IMR-90 (cell line): Measurements from ENCODE around the gene ABCA4. TPM values are rescaled to one million over a fixed set of nuclear protein-coding genes. Genes with fewer than 3 reads are reported as not detected.

Experiments
- ATAC-seq: fragments of 200-7000 bp; cut with Tn5 transposase; 2 replicates; pipeline ENCODE4 v1.9.1; 2020; ENCODE audit warnings: low read depth, mild to moderate bottlenecking, moderate library complexity
- BruUV-seq: library from RNA; stranded (reverse); fragments of 400-500 nt; replicated peaks from 2 replicates; lab custom pipeline; 2021; lab: Mats Ljungman, UMichigan
- CTCF ChIA-PET: fragments of 300-600 bp; formaldehyde crosslinking; extraction: SDS; loops from one replicate; lab custom pipeline; 2021; ENCODE audit warnings: antibody characterized with exemption; lab: Yijun Ruan, JAX
- POLR2A ChIA-PET: fragments of 300-600 bp; sonication (Branson Sonifier 250); formaldehyde crosslinking; loops from one replicate; lab custom pipeline; 2022; ENCODE audit warnings: antibody characterized with exemption; ENCODE audit not compliant: unreplicated experiment; lab: Charles Lee
- DNase-seq: peaks from one replicate; pipeline ENCODE4 v3.0.0; 2013
- H2AFZ ChIP-seq: replicated peaks from 2 replicates; pipeline ENCODE3; 2013; ENCODE audit warnings: low read length, mild to moderate bottlenecking; ENCODE audit not compliant: poor library complexity
- H2AK5ac ChIP-seq: 2 replicates; pipeline ENCODE4 v1.6.1; 2013; ENCODE audit warnings: low read depth, low read length, inconsistent platforms
- H2AK9ac ChIP-seq: replicated peaks from 2 replicates; pipeline ENCODE3; 2013; ENCODE audit warnings: mild to moderate bottlenecking, low read depth, low read length, moderate library complexity; ENCODE audit not compliant: poor library complexity
- H2BK120ac ChIP-seq: 2 replicates; pipeline ENCODE4 v1.6.1; 2013; ENCODE audit warnings: low read depth, low read length, inconsistent platforms
- H2BK15ac ChIP-seq: 3 replicates; pipeline ENCODE4 v1.6.1; 2013; ENCODE audit warnings: low read depth, low read length, inconsistent platforms
- H2BK20ac ChIP-seq: 2 replicates; pipeline ENCODE4 v1.6.1; 2013; ENCODE audit warnings: low read depth, mild to moderate bottlenecking, inconsistent platforms, low read length, moderate library complexity
- H2BK5ac ChIP-seq: 2 replicates; pipeline ENCODE4 v1.6.1; 2013; ENCODE audit warnings: mild to moderate bottlenecking, low read depth, low read length, inconsistent platforms; ENCODE audit not compliant: poor library complexity, severe bottlenecking
- H3K14ac ChIP-seq: replicated peaks from 2 replicates; pipeline ENCODE4 v1.6.1; 2013; ENCODE audit warnings: low read depth, low read length, inconsistent platforms
- H3K18ac ChIP-seq: 2 replicates; pipeline ENCODE4 v1.6.1; 2013; ENCODE audit warnings: low read depth, low read length, control low read depth
- H3K23ac ChIP-seq: 2 replicates; pipeline ENCODE4 v1.6.1; 2013; ENCODE audit warnings: low read depth, low read length, inconsistent platforms
- H3K27ac ChIP-seq: 2 replicates; pipeline ENCODE4 v1.5.1; 2013; ENCODE audit warnings: mild to moderate bottlenecking, control low read depth, low read length; ENCODE audit not compliant: insufficient read depth
- H3K27me3 ChIP-seq: 2 replicates; pipeline ENCODE4 v1.6.1; 2013; ENCODE audit warnings: low read length; ENCODE audit not compliant: control insufficient read depth, insufficient read depth
- H3K36me3 ChIP-seq: 2 replicates; pipeline ENCODE4 v1.6.1; 2013; ENCODE audit warnings: low read length, mixed read lengths; ENCODE audit not compliant: control insufficient read depth, insufficient read depth
- H3K4ac ChIP-seq: 2 replicates; pipeline ENCODE4 v1.6.1; 2013; ENCODE audit warnings: low read depth, low read length, inconsistent platforms
- H3K4me1 ChIP-seq: 2 replicates; pipeline ENCODE4 v1.6.1; 2013; ENCODE audit warnings: low read length, mixed read lengths; ENCODE audit not compliant: control insufficient read depth, insufficient read depth
- H3K4me2 ChIP-seq: 2 replicates; pipeline ENCODE4 v1.6.1; 2013; ENCODE audit warnings: low read depth, mild to moderate bottlenecking, control low read depth, low read length, moderate library complexity
- H3K4me3 ChIP-seq: 2 replicates; pipeline ENCODE4 v1.5.1; 2013; ENCODE audit warnings: low read depth, mild to moderate bottlenecking, control low read depth, low read length, moderate library complexity; ENCODE audit not compliant: insufficient read depth
- H3K56ac ChIP-seq: 2 replicates; pipeline ENCODE4 v1.6.1; 2013; ENCODE audit warnings: low read length, inconsistent platforms; ENCODE audit not compliant: insufficient read depth; ENCODE audit errors: extremely low read depth
- H3K79me1 ChIP-seq, 2 experiments: 2 replicates each; pipeline ENCODE4 v1.6.1; 2013; ENCODE audit warnings: low read length in 2 of 2, inconsistent platforms in 1 of 2, low read depth in 1 of 2
- H3K9ac ChIP-seq: 2 replicates; pipeline ENCODE4 v1.6.1; 2013; ENCODE audit warnings: low read depth, low read length, control low read depth
- H3K9me1 ChIP-seq: 2 replicates; pipeline ENCODE4 v1.6.1; 2013; ENCODE audit warnings: low read length, inconsistent platforms; ENCODE audit not compliant: insufficient read depth
- H3K9me3 ChIP-seq: 2 replicates; pipeline ENCODE4 v1.6.1; 2013; ENCODE audit warnings: low read length; ENCODE audit not compliant: control insufficient read depth, insufficient read depth
- H4K20me1 ChIP-seq: 2 replicates; pipeline ENCODE4 v1.6.1; 2013; ENCODE audit warnings: low read length, inconsistent platforms; ENCODE audit not compliant: insufficient read depth
- H4K5ac ChIP-seq: 2 replicates; pipeline ENCODE4 v1.6.1; 2013; ENCODE audit warnings: mild to moderate bottlenecking, low read depth, low read length, control low read depth
- H4K8ac ChIP-seq, 2 experiments: 2 replicates each; pipeline ENCODE4 v1.6.1; 2013; ENCODE audit warnings: low read depth in 2 of 2, low read length in 2 of 2, control low read depth in 1 of 2, inconsistent platforms in 1 of 2
- H4K91ac ChIP-seq: 2 replicates; pipeline ENCODE4 v1.6.1; 2013; ENCODE audit warnings: low read depth, low read length, inconsistent platforms; ENCODE audit not compliant: insufficient read depth
- BHLHE40 ChIP-seq: fragments of 150-350 bp; IDR thresholded peaks from 2 replicates; pipeline ENCODE4 v1.6.1; 2016; ENCODE audit warnings: mild to moderate bottlenecking, low read depth, low read length
- CEBPB ChIP-seq: IDR thresholded peaks from 2 replicates; pipeline ENCODE4 v1.6.1; 2012; ENCODE audit warnings: low read depth, low read length, improper control_type of control experiment
- CHD1 ChIP-seq: IDR thresholded peaks from 2 replicates; pipeline ENCODE4 v1.6.1; 2012; ENCODE audit warnings: low read depth, low read length, improper control_type of control experiment
- FOS ChIP-seq: fragments of 150-350 bp; IDR thresholded peaks from 2 replicates; pipeline ENCODE4 v1.6.1; 2016; ENCODE audit warnings: low read depth, low read length
- MAFK ChIP-seq: IDR thresholded peaks from 2 replicates; pipeline ENCODE4 v1.6.1; 2012; ENCODE audit warnings: low read depth, low read length, improper control_type of control experiment
- MAZ ChIP-seq: IDR thresholded peaks from 2 replicates; pipeline ENCODE4 v1.6.1; 2012; ENCODE audit warnings: low read depth, mild to moderate bottlenecking, low read length, improper control_type of control experiment, moderate library complexity, borderline replicate concordance
- MXI1 ChIP-seq: IDR thresholded peaks from 2 replicates; pipeline ENCODE4 v1.6.1; 2012; ENCODE audit warnings: low read depth, mild to moderate bottlenecking, low read length, moderate library complexity, borderline replicate concordance
- NFE2L2 ChIP-seq: fragments of 150-350 bp; IDR thresholded peaks from 2 replicates; pipeline ENCODE4 v1.6.1; 2016; ENCODE audit warnings: low read depth, mild to moderate bottlenecking, low read length
- POLR2A ChIP-seq: IDR thresholded peaks from 2 replicates; pipeline ENCODE4 v1.6.1; 2012; ENCODE audit warnings: mild to moderate bottlenecking, low read depth, low read length
- RAD21 ChIP-seq: IDR thresholded peaks from 2 replicates; pipeline ENCODE4 v1.6.1; 2012; ENCODE audit warnings: low read length, improper control_type of control experiment
- RCOR1 ChIP-seq: IDR thresholded peaks from 2 replicates; pipeline ENCODE4 v1.6.1; 2012; ENCODE audit warnings: mild to moderate bottlenecking, low read length, improper control_type of control experiment; ENCODE audit not compliant: insufficient replicate concordance
- RFX5 ChIP-seq: IDR thresholded peaks from 2 replicates; pipeline ENCODE4 v1.8.0; 2012; ENCODE audit warnings: low read depth, mild to moderate bottlenecking, low read length, moderate library complexity
- SMC3 ChIP-seq: fragments of 150-350 bp; IDR thresholded peaks from 2 replicates; pipeline ENCODE4 v1.6.1; 2016; ENCODE audit warnings: low read depth, mild to moderate bottlenecking, antibody characterized with exemption, low read length, moderate library complexity
- USF2 ChIP-seq: fragments of 150-350 bp; IDR thresholded peaks from 2 replicates; pipeline ENCODE4 v1.6.1; 2017; ENCODE audit warnings: mild to moderate bottlenecking, antibody characterized with exemption, low read length, low read depth
- WGBS, 2 experiments: methylation state at CpG; one replicate each; pipeline versions ENCODE4 v1.1.5 to v1.1.7; 2013; ENCODE audit warnings: missing lambda C conversion rate in 2 of 2; ENCODE audit not compliant: insufficient read length in 1 of 2; ENCODE audit errors: extremely low coverage in 2 of 2; 5-methylcytosine and 5-hydroxymethylcytosine counted together
- dilution Hi-C: fragments of 300-500 bp; cut with HindIII; formaldehyde crosslinking; loops from one replicate; pipeline ENCODE4 v1.14.3; 2018; ENCODE audit warnings: low sequenced_read_pairs; ENCODE audit not compliant: unreplicated experiment
- in situ Hi-C: fragments of 300-500 bp; cut with MboI; formaldehyde crosslinking; loops from 3 replicates; pipeline ENCODE4 v1.14.3; 2019; ENCODE audit warnings: low sequenced_read_pairs, inconsistent platforms, mixed read lengths
- intact Hi-C: fragments of 100-400 bp; cut with micrococcal nuclease; formaldehyde crosslinking; loops from 2 replicates; pipeline ENCODE4 v1.10.0; 2022
- polyA plus RNA-seq, 3 experiments: library from polyadenylated mRNA; depleted of rRNA; stranded (reverse); fragments of >200 nt; gene quantifications; 2 replicates each; pipeline ENCODE4 v1.2.3, GENCODE V29; 2012; ENCODE audit warnings: low replicate concordance in 1 of 3
- total RNA-seq: library from RNA; depleted of rRNA; stranded (reverse); fragments of >200 nt; gene quantifications from 2 replicates; pipeline ENCODE4 v1.2.3, GENCODE V29; 2012
- TF ChIP-seq, protein P1 (sequence below): conservative IDR thresholded peaks from 2 replicates; pipeline ENCODE4 v1.5.1; 2012; ENCODE audit warnings: mild to moderate bottlenecking, low read depth, low read length, improper control_type of control experiment
- TF ChIP-seq, protein P2 (sequence below): fragments of 150-350 bp; IDR thresholded peaks from 2 replicates; pipeline ENCODE4 v1.6.1; 2016; ENCODE audit warnings: low read depth, mild to moderate bottlenecking, low read length, moderate library complexity, borderline replicate concordance

ABCA4 gene
- total and polyA plus RNA-seq, 2 of the 4 experiments (the other 2 are of a cell fraction), result under 0.01 to 0.36 TPM

GRCh38 chr1:94032637-94033036, 88.3 kb downstream of the ABCA4 start:
- no peak overlapping the region for H3K9ac ChIP-seq
- no peak overlapping the region for H2BK120ac ChIP-seq
- H3K27ac ChIP-seq, result no peak overlapping the region
- no peaks in the 10 kb centered on the region for H3K36me3 ChIP-seq
- H4K20me1 ChIP-seq, result no peaks in the 10 kb centered on the region
- H3K9me3 ChIP-seq, result no peaks in the 10 kb centered on the region
- no peak overlapping the region for H3K23ac ChIP-seq
- TF ChIP-seq NFE2L2 (no peak), MAZ (no peak), BHLHE40 (no peak), FOS (no peak), MXI1 (no peak), POLR2A (no peak), RFX5 (no peak), CHD1 (no peak), USF2 (no peak), MAFK (no peak), RCOR1 (no peak), CEBPB (no peak), SMC3 (no peak), RAD21 (no peak)
- TF ChIP-seq, protein P1, sequence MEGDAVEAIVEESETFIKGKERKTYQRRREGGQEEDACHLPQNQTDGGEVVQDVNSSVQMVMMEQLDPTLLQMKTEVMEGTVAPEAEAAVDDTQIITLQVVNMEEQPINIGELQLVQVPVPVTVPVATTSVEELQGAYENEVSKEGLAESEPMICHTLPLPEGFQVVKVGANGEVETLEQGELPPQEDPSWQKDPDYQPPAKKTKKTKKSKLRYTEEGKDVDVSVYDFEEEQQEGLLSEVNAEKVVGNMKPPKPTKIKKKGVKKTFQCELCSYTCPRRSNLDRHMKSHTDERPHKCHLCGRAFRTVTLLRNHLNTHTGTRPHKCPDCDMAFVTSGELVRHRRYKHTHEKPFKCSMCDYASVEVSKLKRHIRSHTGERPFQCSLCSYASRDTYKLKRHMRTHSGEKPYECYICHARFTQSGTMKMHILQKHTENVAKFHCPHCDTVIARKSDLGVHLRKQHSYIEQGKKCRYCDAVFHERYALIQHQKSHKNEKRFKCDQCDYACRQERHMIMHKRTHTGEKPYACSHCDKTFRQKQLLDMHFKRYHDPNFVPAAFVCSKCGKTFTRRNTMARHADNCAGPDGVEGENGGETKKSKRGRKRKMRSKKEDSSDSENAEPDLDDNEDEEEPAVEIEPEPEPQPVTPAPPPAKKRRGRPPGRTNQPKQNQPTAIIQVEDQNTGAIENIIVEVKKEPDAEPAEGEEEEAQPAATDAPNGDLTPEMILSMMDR, result no peak
- TF ChIP-seq, protein P2, sequence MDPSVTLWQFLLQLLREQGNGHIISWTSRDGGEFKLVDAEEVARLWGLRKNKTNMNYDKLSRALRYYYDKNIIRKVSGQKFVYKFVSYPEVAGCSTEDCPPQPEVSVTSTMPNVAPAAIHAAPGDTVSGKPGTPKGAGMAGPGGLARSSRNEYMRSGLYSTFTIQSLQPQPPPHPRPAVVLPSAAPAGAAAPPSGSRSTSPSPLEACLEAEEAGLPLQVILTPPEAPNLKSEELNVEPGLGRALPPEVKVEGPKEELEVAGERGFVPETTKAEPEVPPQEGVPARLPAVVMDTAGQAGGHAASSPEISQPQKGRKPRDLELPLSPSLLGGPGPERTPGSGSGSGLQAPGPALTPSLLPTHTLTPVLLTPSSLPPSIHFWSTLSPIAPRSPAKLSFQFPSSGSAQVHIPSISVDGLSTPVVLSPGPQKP, result no peak
- dilution Hi-C loops (no loop called here), intact Hi-C loops (no loop called here), in situ Hi-C loops (loop anchor here (25.0 kb wide), 1 partner anchor 430 kb away; no protein-coding TSS in a partner anchor)
- no peak overlapping the region for H4K8ac ChIP-seq
- peaks cover 20% of the 10 kb centered on the region for H3K4me1 ChIP-seq
- H2BK5ac ChIP-seq, result no peak overlapping the region
- no peak overlapping the region for H3K18ac ChIP-seq
- H3K4me3 ChIP-seq, result no peak overlapping the region
- no peak overlapping the region for H2AK9ac ChIP-seq
- no peak overlapping the region for H3K4me2 ChIP-seq
- H3K27me3 ChIP-seq, result no peaks in the 10 kb centered on the region
- H3K79me1 ChIP-seq, result no peaks in the 10 kb centered on the region
- POLR2A ChIA-PET, result no interaction called here
- ATAC-seq, result no peak
- no peak overlapping the region for H3K56ac ChIP-seq
- no peak overlapping the region for H3K14ac ChIP-seq
- H2AFZ ChIP-seq, result no peak overlapping the region
- no CpG with 5 or more reads among the region's 3 CpGs for WGBS, 2 experiments
- no peak overlapping the region; the same call in 1 of the 2 replicates for H3K4ac ChIP-seq
- H2AK5ac ChIP-seq, result no peak overlapping the region
- peaks cover 5% of the 10 kb centered on the region; the same call in 1 of the 2 replicates for H3K9me1 ChIP-seq
- H2BK20ac ChIP-seq, result no peak overlapping the region
- BruUV-seq, result no TSS peak
- no peak overlapping the region for H2BK15ac ChIP-seq
- H4K91ac ChIP-seq, result no peak overlapping the region
- CTCF ChIA-PET, result interaction anchor here (0.9 to 1.1 kb wide), 2 partner anchors 112 to 303 kb away, joined by 3 to 4 read pairs; no protein-coding TSS in a partner anchor
- no peak for DNase-seq
- H4K5ac ChIP-seq, result no peak overlapping the region
